Natural killer cell (primary cell): ENCODE data around the gene KRTAP4-9. TPM values are rescaled to one million over a fixed set of nuclear protein-coding genes. Genes with fewer than 3 reads are reported as not detected.
"Not testable (repeated sequence)": the region's sequence is repeated elsewhere in the genome, so short reads cannot be mapped to it uniquely, and the experiment has no call there.

Experiments
- ATAC-seq, 3 donors: fragments of 150-1000 bp in 2 of 3; fragments of 200-7000 bp in 1 of 3; cut with Tn5 transposase; 1 replicate in 1 of 3; 2 replicates in 2 of 3; pipeline ENCODE4 v1.10.0; 2021; ENCODE audit warnings: mild to moderate bottlenecking in 2 of 3, moderate library complexity in 2 of 3
- DNase-seq, 2 donors: peaks; one replicate each; pipeline versions ENCODE4 v3.0.0 to v3.0.0-alpha.2; 2013 to 2021; ENCODE audit warnings: mixed read lengths in 1 of 2
- H3K27ac ChIP-seq: one replicate; pipeline ENCODE4 v1.5.1; 2013; ENCODE audit warnings: mild to moderate bottlenecking, low read length
- H3K27me3 ChIP-seq: one replicate; pipeline ENCODE4 v1.6.1; 2013; ENCODE audit warnings: low read length; ENCODE audit not compliant: control insufficient read depth, insufficient read depth
- H3K36me3 ChIP-seq: one replicate; pipeline ENCODE4 v1.6.1; 2013; ENCODE audit warnings: low read length; ENCODE audit not compliant: control insufficient read depth, insufficient read depth
- H3K4me1 ChIP-seq: one replicate; pipeline ENCODE4 v1.6.1; 2013; ENCODE audit warnings: low read length; ENCODE audit not compliant: control insufficient read depth, insufficient read depth
- H3K4me3 ChIP-seq: one replicate; pipeline ENCODE4 v1.5.1; 2013; ENCODE audit warnings: low read length
- H3K9me3 ChIP-seq: one replicate; pipeline ENCODE4 v1.6.1; 2013; ENCODE audit warnings: low read length; ENCODE audit not compliant: control insufficient read depth, insufficient read depth
- H3K27ac Mint-ChIP-seq, 2 donors: one replicate each; pipeline ENCODE4 v1.8.0; 2022; ENCODE audit warnings: mild to moderate bottlenecking in 2 of 2, mixed read lengths in 2 of 2, moderate library complexity in 1 of 2
- H3K27me3 Mint-ChIP-seq, 2 donors: one replicate each; pipeline ENCODE4 v1.8.0; 2022; ENCODE audit warnings: low read depth in 2 of 2, mixed read lengths in 2 of 2
- H3K36me3 Mint-ChIP-seq: one replicate; pipeline ENCODE4 v1.8.0; 2022; ENCODE audit warnings: mixed read lengths
- H3K4me1 Mint-ChIP-seq, 2 donors: one replicate each; pipeline ENCODE4 v1.8.0; 2022; ENCODE audit warnings: mixed read lengths in 2 of 2
- H3K4me3 Mint-ChIP-seq: one replicate; pipeline ENCODE4 v1.8.0; 2022; ENCODE audit warnings: mild to moderate bottlenecking, moderate library complexity, mixed read lengths
- H3K9me3 Mint-ChIP-seq, 2 donors: one replicate each; pipeline ENCODE4 v1.8.0; 2022; ENCODE audit warnings: mixed read lengths in 2 of 2
- whole genome bisulfite sequencing: methylation state at CpG from one replicate; pipeline ENCODE4 v1.1.7; 2013; ENCODE audit warnings: missing lambda C conversion rate; ENCODE audit not compliant: insufficient coverage; 5-methylcytosine and 5-hydroxymethylcytosine counted together
- intact Hi-C: fragments of 100-400 bp; cut with micrococcal nuclease; formaldehyde crosslinking; loops from one replicate; pipeline ENCODE4 v1.14.2; 2022
- total RNA-seq, 4 donors: library from RNA; stranded (reverse); fragments of 120-200 nt in 1 of 4; gene quantifications; one replicate each; pipeline versions ENCODE4 v1.2.3 to v1.2.4, GENCODE V29; 2013 to 2022
- TF ChIP-seq, protein P1 (sequence below): fragments of 200-600 bp; IDR thresholded peaks from one replicate; pipeline ENCODE4 v1.8.0; 2022; ENCODE audit warnings: antibody characterized with exemption

KRTAP4-9 gene
- total RNA-seq, 3 donors from 2014 or later (not counting 1 experiment from before 2014, with no cell fraction given), result not detected

DNA sequence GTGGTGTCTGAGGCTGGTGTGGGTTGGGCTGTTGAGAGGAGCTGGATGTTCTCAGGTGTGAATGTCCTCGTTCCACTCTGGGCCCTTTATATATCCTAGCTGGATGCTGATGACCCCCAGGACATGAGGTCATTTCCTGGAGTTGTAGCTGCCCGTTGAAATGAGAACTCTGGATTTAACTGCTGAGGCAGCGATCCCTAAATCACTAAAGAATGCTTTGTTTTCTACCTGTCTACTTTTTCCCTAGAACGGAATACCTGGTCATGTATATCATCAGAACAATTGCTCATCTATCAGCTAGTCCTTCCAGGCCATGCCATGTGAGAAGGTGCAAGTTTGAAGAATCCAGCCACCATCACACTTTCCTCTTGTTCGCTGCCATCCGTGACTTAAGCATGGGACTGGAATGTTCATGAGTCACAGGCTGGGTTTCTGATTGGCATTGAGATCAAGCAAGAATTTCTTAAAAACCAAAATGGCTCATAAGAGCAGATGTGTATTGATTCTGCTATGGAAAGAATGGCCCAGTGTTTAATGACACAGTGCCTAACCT is 45.1 kb upstream of the KRTAP4-9 start, which contains the start of gene KRTAP2-3:
Gene KRTAP2-3, minus strand, starts transcription at position 63 of the 553 bp plus-strand sequence. CDS start 64 bp downstream, outside the sequence.
- Histone ChIP-seq H3K27me3 (no peaks in the 10 kb centered on the region), H3K27ac (no peak within 1 kb of the TSS), H3K36me3 (no peaks in the 10 kb centered on the region), H3K4me1 (no peaks in the 10 kb centered on the region), H3K4me3 (no peak within 1 kb of the TSS), H3K9me3 (no peaks in the 10 kb centered on the region)
- H3K9me3 Mint-ChIP-seq, result peaks cover 2 to 3% of the 10 kb centered on the region in 2 donors
- TF ChIP-seq, protein P1, sequence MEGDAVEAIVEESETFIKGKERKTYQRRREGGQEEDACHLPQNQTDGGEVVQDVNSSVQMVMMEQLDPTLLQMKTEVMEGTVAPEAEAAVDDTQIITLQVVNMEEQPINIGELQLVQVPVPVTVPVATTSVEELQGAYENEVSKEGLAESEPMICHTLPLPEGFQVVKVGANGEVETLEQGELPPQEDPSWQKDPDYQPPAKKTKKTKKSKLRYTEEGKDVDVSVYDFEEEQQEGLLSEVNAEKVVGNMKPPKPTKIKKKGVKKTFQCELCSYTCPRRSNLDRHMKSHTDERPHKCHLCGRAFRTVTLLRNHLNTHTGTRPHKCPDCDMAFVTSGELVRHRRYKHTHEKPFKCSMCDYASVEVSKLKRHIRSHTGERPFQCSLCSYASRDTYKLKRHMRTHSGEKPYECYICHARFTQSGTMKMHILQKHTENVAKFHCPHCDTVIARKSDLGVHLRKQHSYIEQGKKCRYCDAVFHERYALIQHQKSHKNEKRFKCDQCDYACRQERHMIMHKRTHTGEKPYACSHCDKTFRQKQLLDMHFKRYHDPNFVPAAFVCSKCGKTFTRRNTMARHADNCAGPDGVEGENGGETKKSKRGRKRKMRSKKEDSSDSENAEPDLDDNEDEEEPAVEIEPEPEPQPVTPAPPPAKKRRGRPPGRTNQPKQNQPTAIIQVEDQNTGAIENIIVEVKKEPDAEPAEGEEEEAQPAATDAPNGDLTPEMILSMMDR, result no peak
- DNase-seq (no peak), ATAC-seq (no peak)
- no peak within 1 kb of the TSS for H3K27ac Mint-ChIP-seq
- no peak within 1 kb of the TSS for H3K4me3 Mint-ChIP-seq
- WGBS, result 75% methylated on average over 6 of the region's 6 CpGs
- no peaks in the 10 kb centered on the region for H3K36me3 Mint-ChIP-seq
- peaks cover 14 to 44% of the 10 kb centered on the region in 2 donors for H3K27me3 Mint-ChIP-seq
- intact Hi-C loops, result no loop called here
- H3K4me1 Mint-ChIP-seq, result no peaks in the 10 kb centered on the region

DNA sequence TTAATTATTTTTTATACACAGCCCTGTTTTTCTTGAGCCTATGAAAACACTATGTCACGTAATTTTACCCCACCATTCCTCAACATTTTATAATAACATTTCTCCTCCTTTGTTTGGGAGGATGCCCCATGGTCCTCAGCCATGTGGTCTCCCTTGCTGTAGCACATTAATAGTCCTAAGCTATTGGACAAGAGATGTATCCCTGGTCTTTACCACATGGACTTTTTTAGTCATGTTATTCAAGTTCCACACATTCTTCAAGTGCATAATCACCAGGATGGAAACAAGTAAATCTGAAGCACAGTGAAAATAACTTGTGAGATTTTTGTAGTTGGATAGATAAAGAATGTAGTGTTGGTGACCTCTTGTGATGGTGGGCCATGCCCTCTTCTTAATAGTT is 43.2 kb upstream of the KRTAP4-9 start:
- Histone ChIP-seq H3K4me1 (no peaks in the 10 kb centered on the region), H3K9me3 (no peaks in the 10 kb centered on the region), H3K4me3 (no peak overlapping the region), H3K27ac (no peak overlapping the region), H3K36me3 (no peaks in the 10 kb centered on the region), H3K27me3 (no peaks in the 10 kb centered on the region)
- TF ChIP-seq, protein P1, result no peak
- ATAC-seq (no peak), DNase-seq (no peak)
- 100% methylated on average over 1 of the region's 1 CpG for WGBS
- Mint-ChIP-seq H3K9me3 (peaks cover 2 to 3% of the 10 kb centered on the region in 2 donors), H3K4me1 (no peaks in the 10 kb centered on the region), H3K27ac (no peak overlapping the region), H3K36me3 (no peaks in the 10 kb centered on the region), H3K4me3 (no peak overlapping the region), H3K27me3 (peaks cover 14 to 38% of the 10 kb centered on the region in 2 donors)
- intact Hi-C loops, result no loop called here

DNA sequence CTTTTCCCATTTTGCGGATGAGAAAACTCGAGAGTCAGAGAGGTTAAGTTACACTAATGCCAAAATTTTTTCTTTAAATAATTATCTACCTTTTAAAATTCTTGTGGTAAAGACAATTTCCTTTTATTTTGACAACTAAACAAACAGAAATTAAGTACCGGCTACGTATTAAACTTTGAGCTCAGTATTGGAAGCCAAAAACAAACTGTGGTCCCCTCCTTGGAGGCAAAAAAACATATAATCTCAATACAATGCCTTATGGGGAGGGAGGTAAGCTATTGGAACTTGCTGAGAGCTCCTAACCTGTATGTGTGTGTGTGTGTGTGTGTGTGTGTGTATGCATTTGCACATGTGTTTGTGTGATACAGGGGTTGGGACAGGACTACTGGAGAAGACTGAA is 41.7 kb upstream of the KRTAP4-9 start:
- DNase-seq (no peak), ATAC-seq (no peak)
- H3K4me1 ChIP-seq, result no peaks in the 10 kb centered on the region
- no peaks in the 10 kb centered on the region for H3K9me3 ChIP-seq
- intact Hi-C loops, result no loop called here
- TF ChIP-seq, protein P1, result no peak
- Mint-ChIP-seq H3K27ac (no peak overlapping the region), H3K9me3 (no peaks in the 10 kb centered on the region), H3K36me3 (no peaks in the 10 kb centered on the region), H3K4me1 (no peaks in the 10 kb centered on the region), H3K27me3 (peaks cover 9 to 28% of the 10 kb centered on the region in 2 donors), H3K4me3 (no peak overlapping the region)
- no peaks in the 10 kb centered on the region for H3K27me3 ChIP-seq
- no peak overlapping the region for H3K4me3 ChIP-seq
- no peaks in the 10 kb centered on the region for H3K36me3 ChIP-seq
- H3K27ac ChIP-seq, result no peak overlapping the region
- WGBS, result no CpG with 5 or more reads among the region's 4 CpGs

- Histone ChIP-seq H3K27me3 (no peaks in the 10 kb centered on the region), H3K27ac (no peak overlapping the region), H3K4me3 (no peak overlapping the region), H3K36me3 (no peaks in the 10 kb centered on the region), H3K4me1 (no peaks in the 10 kb centered on the region), H3K9me3 (no peaks in the 10 kb centered on the region)
- DNase-seq (no peak), ATAC-seq (no peak)
- no CpG with 5 or more reads among the region's 1 CpG for WGBS
- no peaks in the 10 kb centered on the region for H3K9me3 Mint-ChIP-seq
- H3K27me3 Mint-ChIP-seq, result peaks cover 7 to 19% of the 10 kb centered on the region in 2 donors
- intact Hi-C loops, result no loop called here
- H3K27ac Mint-ChIP-seq, result no peak overlapping the region
- no peaks in the 10 kb centered on the region for H3K4me1 Mint-ChIP-seq
- no peak overlapping the region for H3K4me3 Mint-ChIP-seq
- H3K36me3 Mint-ChIP-seq, result no peaks in the 10 kb centered on the region
- TF ChIP-seq, protein P1, result no peak
These were observed 40.9 kb upstream of the KRTAP4-9 start for GRCh38 chr17:41064301-41064700.

- H3K36me3 ChIP-seq, H3K9me3 Mint-ChIP-seq, ATAC-seq, H3K4me1 Mint-ChIP-seq, H3K27ac ChIP-seq, H3K4me3 ChIP-seq, H3K27ac Mint-ChIP-seq, H3K9me3 ChIP-seq, H3K27me3 ChIP-seq, H3K4me3 Mint-ChIP-seq, intact Hi-C loops, H3K36me3 Mint-ChIP-seq, DNase-seq, H3K4me1 ChIP-seq: not testable (repeated sequence)
- WGBS, result 84% methylated on average over 3 of the region's 16 CpGs
- peaks cover 5 to 15% of the 10 kb centered on the region in 2 donors for H3K27me3 Mint-ChIP-seq
These were observed 40.0 kb upstream of the KRTAP4-9 start for GRCh38 chr17:41065016-41065689.
